GM19193 (cell line): Measurements from ENCODE around the gene ABCC11.

Experiments used
- POLR2A ChIP-seq: IDR thresholded peaks from 4 replicates; pipeline ENCODE4 v1.6.1; 2011; ENCODE audit not compliant: insufficient read depth, insufficient read length; ENCODE audit errors: extremely low read depth

The ABCC11 gene

GRCh38 chr16:48247311-48247710 is at the start of gene ABCC11:
ABCC11 (minus strand) TSS chr16:48247539; CDS start chr16:48231921, 15,618 bp downstream.
- no peak for TF ChIP-seq POLR2A

DNA sequence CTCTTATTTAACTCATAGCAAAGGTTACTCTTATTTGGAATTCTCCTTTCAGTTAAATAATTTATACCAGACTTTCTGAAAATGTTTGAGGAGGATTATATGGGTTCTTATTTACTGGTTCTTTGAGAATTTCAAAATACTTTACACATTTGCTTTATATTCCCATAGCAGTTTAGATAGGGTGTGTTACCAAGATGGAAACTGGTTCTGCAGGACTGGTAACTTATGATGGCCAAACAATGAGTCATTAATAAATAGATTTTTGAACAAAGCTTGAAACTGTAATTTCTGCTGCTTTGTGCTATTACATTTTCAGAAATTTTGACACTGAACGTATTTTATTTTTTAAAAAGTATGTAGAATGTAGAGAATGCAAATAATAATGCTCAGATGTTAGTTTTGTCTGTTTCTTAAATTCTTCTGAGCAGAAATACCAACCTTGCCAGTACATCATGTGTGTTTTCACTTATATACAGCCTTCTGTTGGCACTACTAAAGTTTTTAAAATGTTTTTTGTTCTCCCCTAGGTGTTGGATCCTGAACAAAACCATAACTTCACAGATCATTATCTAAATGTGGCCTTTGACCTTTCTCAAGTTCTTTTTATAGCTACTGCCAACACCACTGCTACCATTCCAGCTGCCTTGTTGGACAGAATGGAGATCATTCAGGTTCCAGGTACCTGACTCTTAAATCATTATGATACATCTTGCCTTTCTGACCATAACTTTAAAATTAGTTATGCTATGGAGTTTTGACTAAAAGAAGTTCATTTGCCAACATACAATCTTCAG is 48.3 kb upstream of the ABCC11 start:
- no peak for TF ChIP-seq POLR2A

GRCh38 chr16:48294724-48295123 is 47.4 kb upstream of the ABCC11 start:
- no peak for TF ChIP-seq POLR2A

- TF ChIP-seq POLR2A = no peak
Measured at GRCh38 chr16:48292452-48292851, 45.1 kb upstream of the ABCC11 start.

GRCh38 chr16:48291754-48292153 is 44.4 kb upstream of the ABCC11 start:
- no peak for TF ChIP-seq POLR2A

DNA sequence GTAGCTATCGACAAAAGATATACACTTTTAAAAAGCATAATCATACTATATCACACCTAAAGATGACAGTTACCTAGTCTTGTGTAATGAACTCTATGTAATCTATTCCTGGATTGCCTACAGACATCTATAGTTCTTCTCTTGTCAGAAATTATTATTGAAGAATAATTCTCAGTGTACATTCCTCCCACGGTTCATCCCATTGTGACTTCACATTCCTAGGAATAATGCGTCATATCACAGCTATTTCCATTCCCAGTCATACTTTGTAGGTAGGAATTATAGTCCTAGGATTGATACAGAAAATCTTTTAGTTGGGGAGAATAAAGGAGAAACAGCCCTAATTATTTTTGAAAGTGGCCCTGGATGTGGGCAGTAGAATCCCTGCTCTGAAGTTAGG is 44.0 kb upstream of the ABCC11 start:
- TF ChIP-seq POLR2A = no peak

DNA sequence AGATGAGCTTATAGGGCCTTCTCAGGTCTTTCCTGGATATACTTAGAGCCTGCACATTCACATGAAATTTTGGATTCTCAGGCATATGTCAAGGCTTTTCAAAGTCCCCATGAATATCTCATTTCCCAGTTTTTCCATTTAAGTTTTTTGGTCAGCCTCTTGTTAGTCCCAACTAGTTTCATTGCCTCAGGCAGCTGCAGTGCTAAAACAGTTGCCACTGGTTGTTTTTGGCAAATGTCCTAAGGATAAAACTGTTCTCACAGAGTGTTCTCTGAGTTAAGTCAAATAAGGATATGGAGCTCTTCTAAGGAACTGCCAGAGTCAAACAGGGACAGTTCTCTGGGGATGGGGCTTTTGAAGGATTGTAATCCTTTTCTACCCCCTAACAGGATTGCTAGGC is 39.9 kb upstream of the ABCC11 start:
- TF ChIP-seq POLR2A = no peak

DNA sequence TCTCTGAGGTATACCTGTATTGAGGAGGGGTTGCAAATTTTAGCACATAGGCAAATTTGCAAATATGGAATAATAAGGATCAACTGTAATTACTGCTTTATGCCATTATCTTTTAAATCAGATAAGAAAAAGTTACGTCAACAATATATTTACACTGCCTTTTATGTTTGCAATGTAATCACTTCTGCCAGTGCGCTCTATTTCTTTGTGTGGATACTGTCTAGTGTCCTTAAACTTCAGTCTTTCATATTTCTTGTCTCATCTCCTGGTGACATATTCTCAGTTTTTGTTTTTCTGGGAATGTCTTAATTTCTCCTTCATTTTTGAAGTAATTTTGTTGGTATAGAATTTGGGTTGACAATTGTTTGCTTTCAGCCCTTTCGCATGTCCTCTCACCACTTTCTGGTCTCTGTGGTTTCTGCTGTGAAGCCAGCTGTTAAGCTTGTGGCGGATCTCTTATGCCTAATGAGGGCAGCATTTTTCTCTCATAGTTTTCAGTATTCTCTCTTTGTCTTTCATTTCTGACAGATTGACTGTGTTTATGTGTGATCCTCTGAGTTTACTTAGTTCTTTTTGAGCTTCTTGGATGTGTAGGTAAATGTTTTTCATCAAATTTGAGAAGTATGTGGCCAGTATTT is 37.6 kb upstream of the ABCC11 start:
- TF ChIP-seq POLR2A = no peak

GRCh38 chr16:48282636-48283263 is 35.4 kb upstream of the ABCC11 start:
- no peak for TF ChIP-seq POLR2A

- no peak for TF ChIP-seq POLR2A
Measured at GRCh38 chr16:48280546-48280945, 33.2 kb upstream of the ABCC11 start.

DNA sequence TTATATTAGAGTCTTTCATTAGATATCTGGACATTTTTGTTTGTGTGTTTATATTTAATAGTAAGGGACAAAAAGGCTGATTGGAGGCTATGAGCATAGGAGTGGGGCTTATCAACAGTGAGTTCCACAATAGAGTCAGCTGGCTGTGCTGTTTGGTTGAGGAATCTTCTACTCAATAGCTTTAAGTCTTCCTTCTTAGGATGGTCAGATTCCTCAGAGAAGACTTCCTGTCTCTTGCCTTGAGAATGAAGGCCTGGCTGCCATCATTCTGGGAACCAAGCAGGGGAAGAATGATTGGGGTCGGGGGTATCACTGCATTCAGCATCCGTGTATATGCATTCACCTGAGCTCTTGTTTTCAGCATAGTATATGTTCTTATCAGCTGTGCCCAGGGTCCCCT is 31.9 kb upstream of the ABCC11 start:
- no peak for TF ChIP-seq POLR2A

DNA sequence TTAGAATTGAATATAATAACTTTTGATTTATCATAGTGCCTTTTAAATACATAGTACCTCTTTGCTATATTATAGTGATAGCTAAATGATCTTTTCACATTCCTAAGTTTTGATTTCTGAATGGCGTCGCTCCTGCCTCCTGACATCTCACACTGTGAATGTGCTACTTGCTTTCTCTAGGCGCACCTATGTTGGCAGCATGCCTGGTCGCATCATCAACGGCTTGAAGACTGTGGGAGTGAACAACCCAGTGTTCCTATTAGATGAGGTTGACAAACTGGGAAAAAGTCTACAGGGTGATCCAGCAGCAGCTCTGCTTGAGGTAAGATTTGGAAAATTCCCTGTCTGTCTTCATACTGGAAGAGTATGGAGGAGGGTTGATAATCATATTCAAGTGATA is 29.8 kb upstream of the ABCC11 start:
- TF ChIP-seq POLR2A = no peak

DNA sequence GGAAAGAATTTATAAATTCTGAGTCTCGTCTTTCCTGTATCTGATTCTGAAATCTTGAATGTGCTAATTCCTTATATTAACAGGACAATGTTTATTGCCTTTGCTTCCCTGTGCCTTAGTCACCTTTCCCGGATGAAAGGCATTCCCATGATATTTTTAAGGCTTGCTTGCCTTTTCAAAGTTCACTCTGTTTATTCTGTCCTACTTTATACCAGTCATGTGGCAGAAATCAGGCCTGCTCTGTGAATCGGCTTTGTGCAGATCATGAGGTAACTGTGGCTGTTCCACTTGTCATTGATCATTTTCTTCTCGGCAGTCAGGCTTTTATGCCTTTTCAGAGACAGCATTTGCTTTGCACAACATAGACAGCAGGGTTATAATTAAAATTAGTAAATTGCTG is 28.8 kb upstream of the ABCC11 start:
- no peak for TF ChIP-seq POLR2A

DNA sequence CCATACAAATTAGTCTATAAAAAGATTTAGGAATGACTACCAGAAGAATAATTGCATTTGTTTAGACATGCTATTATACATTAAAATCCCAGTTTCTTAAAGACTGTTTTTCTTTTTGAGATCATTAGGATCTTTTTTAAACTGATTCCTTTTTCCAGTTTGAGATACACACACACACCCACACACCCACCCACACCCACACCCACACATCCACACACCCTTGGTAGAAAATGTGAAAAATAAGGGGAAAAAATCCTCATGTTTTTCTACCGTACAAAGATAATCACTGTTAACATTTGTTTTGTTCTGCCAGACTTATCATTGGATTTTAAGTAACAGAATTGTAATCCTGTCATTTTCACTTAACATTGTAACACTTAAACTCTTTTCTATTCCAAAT is 27.1 kb upstream of the ABCC11 start:
- TF ChIP-seq POLR2A = no peak

DNA sequence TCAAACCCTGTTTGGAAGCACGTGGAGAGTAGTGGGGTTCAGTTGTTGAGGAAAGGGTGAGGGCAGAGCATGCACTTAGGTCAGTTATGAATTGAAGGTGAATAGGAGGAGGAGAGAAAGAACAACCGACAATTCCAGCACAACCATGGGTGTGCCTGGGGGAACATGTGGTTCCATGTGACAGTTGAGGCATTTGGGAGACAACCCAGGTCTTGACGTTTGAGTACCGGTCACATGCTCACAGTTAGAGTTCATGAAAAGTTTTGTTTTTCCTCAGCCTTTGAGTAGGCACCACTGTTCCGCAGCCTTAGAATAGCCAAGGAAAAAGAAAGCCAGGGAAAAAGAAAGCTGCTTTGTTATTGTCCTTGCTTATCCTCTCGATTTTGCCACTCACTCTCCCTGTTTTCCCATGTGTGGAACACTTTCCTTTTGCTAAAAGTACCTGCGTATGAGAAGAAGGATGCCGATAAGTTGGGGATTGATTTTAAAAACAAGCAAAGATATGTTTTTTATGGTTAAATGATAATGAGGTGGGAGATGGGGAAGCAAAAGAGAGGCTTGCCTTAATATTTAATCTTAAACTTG is 25.6 kb upstream of the ABCC11 start:
- no peak for TF ChIP-seq POLR2A
